ENCODE results near the gene SEMA3D. TPM values are rescaled to one million over a fixed set of nuclear protein-coding genes. Genes with fewer than 3 reads are reported as not detected.

Gene SEMA3D
- total RNA-seq, 4 donors from 2014 or later: 1.4 to 1.6 (median 1.5) TPM; not detected in 1

DNA sequence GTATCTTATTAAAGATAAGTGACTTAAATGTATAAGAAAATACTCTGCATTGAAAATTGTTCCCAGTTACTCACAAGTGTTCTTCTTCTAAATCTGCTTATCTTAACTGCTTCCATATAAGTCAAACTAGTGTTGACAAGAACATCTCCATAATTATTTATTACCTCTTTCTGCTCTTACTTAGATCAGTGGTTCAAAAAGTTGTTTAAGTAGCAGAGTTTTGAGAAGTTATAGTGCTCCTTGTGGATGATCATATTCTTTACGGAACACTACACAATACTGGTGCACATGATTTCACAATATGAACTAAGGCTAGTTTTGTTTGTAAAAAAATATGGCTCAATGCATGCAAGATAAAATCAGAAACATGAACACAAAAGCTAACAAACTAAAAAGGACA lies 168.4 kb downstream of the SEMA3D start:
- WGBS, 2 donors (ENCODE audit: low coverage in 1 of 2): 80 to 100% methylated on average over 1 of the region's 1 CpG
- Histone ChIP-seq H3K36me3 (no peaks in the 10 kb centered on the region), H3K27me3 (no peaks in the 10 kb centered on the region), H3K27ac (no peak overlapping the region), H3K9me3 (no peaks in the 10 kb centered on the region), H3K4me1 (no peaks in the 10 kb centered on the region), H3K4me3 (no peak overlapping the region)
- in situ Hi-C loops (cut with MboI; ENCODE audit: low pct_ligation_motif_present in 1 of 4, low pct_unique_long_range_greater_than_20kb in 1 of 4, low sequenced_read_pairs in 3 of 4): loop anchor here in 2 of 4 donors (25.0 kb wide), 1 partner anchor 831 kb away; the partner anchor contains the start of gene SEMA3A (in 2 of the 2)
- TF ChIP-seq, protein P1, sequence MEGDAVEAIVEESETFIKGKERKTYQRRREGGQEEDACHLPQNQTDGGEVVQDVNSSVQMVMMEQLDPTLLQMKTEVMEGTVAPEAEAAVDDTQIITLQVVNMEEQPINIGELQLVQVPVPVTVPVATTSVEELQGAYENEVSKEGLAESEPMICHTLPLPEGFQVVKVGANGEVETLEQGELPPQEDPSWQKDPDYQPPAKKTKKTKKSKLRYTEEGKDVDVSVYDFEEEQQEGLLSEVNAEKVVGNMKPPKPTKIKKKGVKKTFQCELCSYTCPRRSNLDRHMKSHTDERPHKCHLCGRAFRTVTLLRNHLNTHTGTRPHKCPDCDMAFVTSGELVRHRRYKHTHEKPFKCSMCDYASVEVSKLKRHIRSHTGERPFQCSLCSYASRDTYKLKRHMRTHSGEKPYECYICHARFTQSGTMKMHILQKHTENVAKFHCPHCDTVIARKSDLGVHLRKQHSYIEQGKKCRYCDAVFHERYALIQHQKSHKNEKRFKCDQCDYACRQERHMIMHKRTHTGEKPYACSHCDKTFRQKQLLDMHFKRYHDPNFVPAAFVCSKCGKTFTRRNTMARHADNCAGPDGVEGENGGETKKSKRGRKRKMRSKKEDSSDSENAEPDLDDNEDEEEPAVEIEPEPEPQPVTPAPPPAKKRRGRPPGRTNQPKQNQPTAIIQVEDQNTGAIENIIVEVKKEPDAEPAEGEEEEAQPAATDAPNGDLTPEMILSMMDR (IDR thresholded peaks at IDR 0.05): no peak
- TF ChIP-seq POLR2AphosphoS5 (IDR thresholded peaks at IDR 0.05) (no peak), EP300 (IDR thresholded peaks at IDR 0.05; ENCODE audit: low read depth) (no peak), POLR2A (IDR thresholded peaks at IDR 0.05) (no peak)
- DNase-seq: no peak
- intact Hi-C loops (cut with DNase I; ENCODE audit: low total_unique reads): loop anchor here (5.0 kb wide), 1 partner anchor 1519 kb away; no protein-coding TSS in a partner anchor

DNA sequence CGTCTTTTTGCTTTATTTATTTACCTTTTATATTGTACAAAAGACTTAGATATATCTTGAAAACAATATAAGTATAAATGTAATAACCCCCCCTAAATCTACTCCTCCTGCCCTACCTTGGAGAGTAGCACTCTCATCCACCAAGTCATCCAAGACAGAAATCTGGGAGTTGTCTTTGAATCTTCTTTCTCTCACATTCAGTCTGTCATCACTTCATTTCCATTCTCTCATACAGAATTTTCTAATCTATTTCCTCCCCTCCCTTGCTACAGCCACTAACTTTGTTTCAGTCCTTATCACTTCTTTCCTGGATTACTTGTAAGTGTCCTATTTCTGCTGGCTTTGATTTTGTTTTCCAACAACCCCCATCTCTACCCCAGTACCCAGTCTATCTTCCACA lies 170.6 kb downstream of the SEMA3D start:
- intact Hi-C loops (cut with DNase I; ENCODE audit: low total_unique reads) (loop anchor here (5.0 kb wide), 1 partner anchor 1521 kb away; no protein-coding TSS in a partner anchor), in situ Hi-C loops (cut with MboI; ENCODE audit: low pct_ligation_motif_present in 1 of 4, low pct_unique_long_range_greater_than_20kb in 1 of 4, low sequenced_read_pairs in 3 of 4) (loop anchor here in 2 of 4 donors (25.0 kb wide), 1 partner anchor 829 kb away; the partner anchor contains the start of gene SEMA3A (in 2 of the 2))
- Histone ChIP-seq H3K4me1 (no peaks in the 10 kb centered on the region), H3K9me3 (no peaks in the 10 kb centered on the region), H3K36me3 (no peaks in the 10 kb centered on the region), H3K4me3 (no peak overlapping the region), H3K27me3 (no peaks in the 10 kb centered on the region), H3K27ac (no peak overlapping the region)
- no peak for DNase-seq
- no peak for TF ChIP-seq POLR2AphosphoS5 (IDR thresholded peaks at IDR 0.05)
- TF ChIP-seq POLR2A (IDR thresholded peaks at IDR 0.05): no peak
- TF ChIP-seq, protein P1 (IDR thresholded peaks at IDR 0.05): no peak
- no peak for TF ChIP-seq EP300 (IDR thresholded peaks at IDR 0.05; ENCODE audit: low read depth)
- WGBS, 2 donors (ENCODE audit: low coverage in 1 of 2): 91 to 100% methylated on average over 1 of the region's 1 CpG

DNA sequence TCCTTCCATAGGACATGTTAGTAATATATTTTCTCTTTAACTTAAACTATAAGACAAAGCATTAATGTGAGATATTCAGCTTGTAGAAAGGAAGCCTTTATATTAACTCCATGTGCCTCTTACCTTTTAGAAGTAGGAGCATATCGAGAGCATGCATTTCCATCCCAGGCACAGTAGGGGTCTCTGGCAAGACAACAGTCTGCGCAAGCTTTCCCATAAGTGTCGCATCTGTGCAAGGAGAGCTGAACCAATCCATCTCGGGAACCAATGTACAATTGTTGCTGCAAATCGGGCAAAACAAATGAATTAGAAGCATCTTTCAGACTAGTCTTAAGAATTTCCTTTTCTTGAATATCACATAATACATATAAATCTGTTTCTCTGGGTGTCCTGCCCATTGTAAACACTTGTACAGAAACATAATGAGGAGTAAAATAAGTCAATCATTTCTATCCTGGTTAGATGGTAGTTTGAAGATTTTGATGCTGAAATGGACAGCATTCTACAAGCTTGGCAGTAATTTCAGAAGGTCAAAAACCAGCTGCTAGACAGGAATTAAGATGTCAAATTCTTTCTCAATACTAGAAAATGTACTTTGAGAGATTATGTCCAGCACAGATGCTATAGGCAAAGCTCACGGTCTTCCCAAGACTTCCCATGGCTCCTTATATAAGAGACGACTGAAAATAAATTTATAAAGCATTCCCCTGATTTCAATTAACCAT lies 171.8 kb downstream of the SEMA3D start:
- Histone ChIP-seq H3K4me1 (no peaks in the 10 kb centered on the region), H3K36me3 (no peaks in the 10 kb centered on the region), H3K4me3 (no peak overlapping the region), H3K27me3 (no peaks in the 10 kb centered on the region), H3K9me3 (no peaks in the 10 kb centered on the region), H3K27ac (no peak overlapping the region)
- TF ChIP-seq POLR2A (IDR thresholded peaks at IDR 0.05): no peak
- no peak for TF ChIP-seq POLR2AphosphoS5 (IDR thresholded peaks at IDR 0.05)
- TF ChIP-seq, protein P1 (IDR thresholded peaks at IDR 0.05): no peak
- TF ChIP-seq EP300 (IDR thresholded peaks at IDR 0.05; ENCODE audit: low read depth): no peak
- in situ Hi-C loops (cut with MboI; ENCODE audit: low pct_ligation_motif_present in 1 of 4, low pct_unique_long_range_greater_than_20kb in 1 of 4, low sequenced_read_pairs in 3 of 4): loop anchor here in 2 of 4 donors (25.0 kb wide), 1 partner anchor 828 kb away; the partner anchor contains the start of gene SEMA3A (in 2 of the 2)
- WGBS, 2 donors (ENCODE audit: low coverage in 1 of 2): 68 to 80% methylated on average over 5 to 7 of the region's 7 CpGs
- DNase-seq: no peak
- intact Hi-C loops (cut with DNase I; ENCODE audit: low total_unique reads): loop anchor here (5.0 kb wide), 1 partner anchor 1522 kb away; no protein-coding TSS in a partner anchor

DNA sequence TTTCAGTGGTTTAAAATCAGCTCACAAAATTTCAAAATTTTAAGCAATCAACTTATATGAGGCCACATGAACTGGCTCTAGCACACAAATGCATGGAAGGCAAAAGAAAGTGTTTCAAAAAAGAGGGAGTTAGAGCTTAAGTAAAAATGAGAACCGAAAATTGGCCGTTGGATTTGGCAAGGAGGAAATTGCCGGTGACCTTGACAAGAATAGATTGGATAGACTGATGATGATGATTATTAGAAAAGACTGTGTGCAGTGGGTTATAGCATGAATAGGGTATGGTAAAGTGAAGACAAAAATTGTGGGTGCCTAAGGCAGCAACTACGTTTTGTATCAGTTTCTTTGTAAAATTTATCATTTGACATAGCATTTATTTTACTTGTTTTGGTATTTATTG lies 175.7 kb downstream of the SEMA3D start:
- in situ Hi-C loops (cut with MboI; ENCODE audit: low pct_ligation_motif_present in 1 of 4, low pct_unique_long_range_greater_than_20kb in 1 of 4, low sequenced_read_pairs in 3 of 4) (loop anchor here in 2 of 4 donors (25.0 kb wide), 1 partner anchor 824 kb away; the partner anchor contains the start of gene SEMA3A (in 2 of the 2)), intact Hi-C loops (cut with DNase I; ENCODE audit: low total_unique reads) (no loop called here)
- DNase-seq: no peak
- TF ChIP-seq EP300 (IDR thresholded peaks at IDR 0.05; ENCODE audit: low read depth) (no peak), POLR2AphosphoS5 (IDR thresholded peaks at IDR 0.05) (no peak), POLR2A (IDR thresholded peaks at IDR 0.05) (no peak)
- TF ChIP-seq, protein P1 (IDR thresholded peaks at IDR 0.05): no peak
- no peak overlapping the region for H3K4me3 ChIP-seq
- H3K36me3 ChIP-seq: no peaks in the 10 kb centered on the region
- H3K4me1 ChIP-seq: no peaks in the 10 kb centered on the region
- no peak overlapping the region for H3K27ac ChIP-seq
- no peaks in the 10 kb centered on the region for H3K27me3 ChIP-seq
- 79 to 83% methylated on average over 4 of the region's 4 CpGs for WGBS, 2 donors (ENCODE audit: low coverage in 1 of 2)
- no peaks in the 10 kb centered on the region for H3K9me3 ChIP-seq

Measured in transverse colon (tissue), 4 donors.